GM19043 (cell line): ENCODE measurements around the gene FHL1.
"Not testable (repeated sequence)": the region's sequence is repeated elsewhere in the genome, so short reads cannot be mapped to it uniquely, and the experiment has no call there.

Source experiments
- ATAC-seq: cut with Tn5 transposase; IDR thresholded peaks from one replicate; pipeline ENCODE4 v1.9.1; 2021; ENCODE audit warnings: low read depth; ENCODE audit not compliant: unreplicated experiment

Gene FHL1

DNA sequence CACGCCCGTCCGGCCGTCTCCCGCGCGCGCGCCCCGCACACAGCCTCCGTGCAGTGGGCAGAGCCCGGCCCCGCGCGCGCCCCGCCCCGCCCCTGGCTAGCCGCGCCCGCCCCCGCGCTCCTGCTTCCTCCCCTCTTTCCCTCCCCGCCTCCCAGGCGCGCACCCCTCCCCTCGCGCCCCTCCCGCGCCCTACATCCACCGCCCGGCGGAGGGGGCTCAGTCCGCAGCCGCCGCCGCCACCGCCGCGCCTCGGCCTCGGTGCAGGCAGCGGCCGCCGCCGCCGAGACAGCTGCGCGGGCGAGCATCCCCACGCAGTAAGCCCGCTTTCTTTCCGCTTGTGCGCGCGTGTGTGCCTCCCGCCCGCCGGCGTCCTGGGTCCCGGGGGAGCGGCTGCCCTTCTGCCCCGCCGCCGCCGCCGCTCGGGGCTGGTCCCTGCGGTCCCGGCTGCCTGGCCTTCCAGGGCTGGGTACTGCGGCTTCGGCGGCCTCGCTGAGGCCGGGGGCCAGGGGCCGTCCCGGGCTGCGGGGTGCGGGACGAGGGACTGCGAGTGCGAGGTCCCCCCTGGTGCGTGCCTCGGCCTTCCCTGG is at the start of gene FHL1:
TSS of gene FHL1 (plus strand) at position 219 of the 587 bp plus-strand sequence.
- no peak for ATAC-seq

DNA sequence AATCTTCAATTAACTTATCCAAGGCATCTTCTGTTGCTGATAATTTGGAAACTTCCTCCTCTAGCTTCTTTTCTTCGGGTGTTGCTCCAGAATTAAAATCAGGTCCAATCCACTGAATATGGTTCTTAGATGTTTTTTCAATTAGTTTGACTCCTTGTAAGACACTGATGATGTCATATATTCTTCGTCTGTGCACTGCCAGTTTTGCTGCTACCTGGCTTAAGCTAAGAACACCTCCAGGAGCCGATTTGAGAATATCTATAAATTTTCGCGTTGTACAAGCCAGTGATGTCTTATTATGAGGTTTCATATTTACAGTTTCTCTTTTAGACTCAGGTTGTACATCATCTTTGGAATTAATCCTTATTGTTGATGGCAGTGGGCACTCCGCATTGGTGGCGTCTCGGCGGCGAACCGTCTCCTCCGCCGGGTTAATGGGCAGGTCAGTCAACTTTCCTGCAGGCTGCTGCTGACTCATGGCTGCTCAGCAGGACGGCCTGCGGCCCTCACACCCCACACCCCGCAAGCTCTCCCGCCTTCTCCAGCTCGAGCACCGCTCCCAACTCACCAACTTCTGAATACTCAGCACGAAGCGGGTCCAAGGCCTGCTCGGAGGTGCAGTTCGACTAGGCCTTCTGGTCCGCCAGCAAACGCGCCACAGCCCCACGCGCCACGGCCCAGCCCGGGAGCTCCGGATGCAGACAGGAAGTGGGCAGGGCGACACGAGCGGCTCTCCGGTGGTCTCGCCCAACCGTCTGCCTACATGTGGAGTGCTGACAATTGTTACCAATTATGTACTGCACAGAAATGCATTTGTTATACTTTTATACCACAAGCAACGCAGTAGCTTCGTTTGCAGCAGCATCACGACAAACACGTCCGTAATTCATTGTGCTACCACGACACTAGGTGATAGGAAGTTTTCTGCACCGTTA is 49.2 kb upstream of the FHL1 start:
- no peak for ATAC-seq

DNA sequence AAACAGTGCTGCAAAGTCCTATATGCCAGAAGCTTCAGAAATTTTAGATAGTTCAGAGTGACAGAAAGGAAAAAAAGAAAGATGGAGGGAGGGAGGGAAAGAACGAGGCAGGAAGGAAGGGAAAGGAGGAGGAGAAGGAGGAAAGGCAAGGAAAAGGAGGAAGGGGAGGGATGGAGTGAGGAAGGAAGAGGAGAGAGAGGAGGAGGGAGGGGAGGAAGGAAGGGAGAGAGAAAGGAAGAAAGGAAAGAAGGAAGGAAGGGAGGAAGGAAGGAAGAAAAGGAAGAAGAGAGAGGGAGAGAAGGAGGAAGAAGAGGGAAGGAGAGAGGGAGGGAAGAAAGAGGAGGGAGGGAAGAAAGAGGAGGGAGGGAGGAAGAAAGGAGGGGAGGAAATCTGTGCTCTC is 42.4 kb upstream of the FHL1 start:
- no peak for ATAC-seq

DNA sequence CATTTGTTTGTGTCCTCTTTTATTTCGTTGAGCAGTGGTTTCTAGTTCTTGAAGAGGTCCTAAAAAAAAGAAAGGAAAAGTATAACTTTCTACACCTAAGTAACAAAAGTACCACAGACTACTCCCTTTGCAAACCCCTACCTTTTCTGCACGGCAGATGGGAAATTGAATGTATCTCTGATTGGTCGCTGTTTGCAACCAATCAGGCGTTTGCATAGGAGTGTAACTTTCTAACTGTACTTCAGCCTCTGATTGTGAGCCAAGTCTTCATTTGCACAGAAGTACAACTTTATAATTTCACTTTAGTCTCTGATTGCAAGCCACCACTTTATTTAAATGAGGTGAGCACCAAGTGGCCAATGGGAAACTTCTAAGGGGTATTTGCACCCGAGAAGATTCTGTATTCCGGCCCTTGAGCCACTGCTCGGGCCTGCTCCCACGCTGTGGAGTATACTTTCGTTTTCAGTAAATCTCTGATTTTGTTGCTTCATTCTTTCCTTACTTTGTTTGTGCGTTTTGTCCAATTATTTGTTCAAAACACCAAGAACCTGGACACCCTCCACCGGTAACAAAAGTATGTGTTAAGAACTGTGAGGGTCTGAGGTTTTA is 40.3 kb upstream of the FHL1 start:
- no peak for ATAC-seq

DNA sequence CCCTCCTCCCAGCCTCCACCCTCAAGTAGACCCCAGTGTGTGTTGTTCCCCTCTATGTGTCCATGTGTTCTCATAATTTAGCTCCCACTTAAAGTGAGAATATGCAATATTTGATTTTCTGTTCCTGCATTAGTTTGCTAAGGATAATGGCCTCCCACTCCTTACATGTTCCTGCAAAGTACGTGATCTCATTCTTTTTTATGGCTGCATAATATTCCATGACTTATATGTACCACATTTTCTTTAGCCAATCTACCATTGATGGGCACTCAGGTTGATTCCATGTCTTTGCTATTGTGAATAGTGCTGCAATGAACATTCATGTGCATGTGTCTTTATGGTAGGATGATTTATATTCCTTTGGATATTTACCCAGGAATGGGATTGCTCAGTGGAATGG is 38.4 kb upstream of the FHL1 start:
- ATAC-seq, result not testable (repeated sequence)

DNA sequence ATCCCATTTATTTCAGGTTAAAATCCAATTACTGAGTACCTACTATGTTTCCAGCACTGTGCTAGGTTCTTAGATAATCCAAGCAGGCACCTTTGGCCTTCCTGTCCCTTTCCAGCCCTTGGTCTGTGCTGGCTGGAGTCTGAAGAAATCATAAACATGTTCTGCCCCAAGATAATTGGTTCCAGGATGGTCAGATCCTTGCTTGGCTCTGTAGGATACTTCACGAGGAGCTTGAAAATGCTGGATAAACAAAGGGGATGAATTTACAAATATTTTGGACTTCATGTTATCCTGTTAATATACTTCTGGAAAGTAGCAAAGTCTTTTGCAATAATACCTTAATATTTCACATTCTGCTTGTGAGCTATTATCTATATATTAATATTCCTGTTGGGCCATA is 35.0 kb upstream of the FHL1 start:
- no peak for ATAC-seq

DNA sequence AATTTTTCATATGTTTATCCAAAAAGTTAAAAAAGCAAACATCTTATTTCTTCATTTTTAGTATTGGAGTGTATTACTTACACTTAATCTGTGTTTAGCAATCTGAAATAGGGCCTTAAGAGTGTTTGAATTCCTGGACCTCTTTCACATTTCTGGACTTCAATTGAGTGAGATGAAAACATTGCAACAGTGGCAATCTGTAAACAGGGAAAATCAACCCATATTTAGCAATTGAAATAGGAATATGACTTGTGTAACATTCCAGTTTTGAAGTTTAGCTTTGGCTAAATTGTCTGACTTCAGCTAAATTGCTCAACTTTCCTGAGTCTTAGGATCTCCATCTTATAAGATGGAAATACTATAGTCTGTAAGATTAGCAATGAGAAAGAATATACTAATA is 34.6 kb upstream of the FHL1 start:
- no peak for ATAC-seq

DNA sequence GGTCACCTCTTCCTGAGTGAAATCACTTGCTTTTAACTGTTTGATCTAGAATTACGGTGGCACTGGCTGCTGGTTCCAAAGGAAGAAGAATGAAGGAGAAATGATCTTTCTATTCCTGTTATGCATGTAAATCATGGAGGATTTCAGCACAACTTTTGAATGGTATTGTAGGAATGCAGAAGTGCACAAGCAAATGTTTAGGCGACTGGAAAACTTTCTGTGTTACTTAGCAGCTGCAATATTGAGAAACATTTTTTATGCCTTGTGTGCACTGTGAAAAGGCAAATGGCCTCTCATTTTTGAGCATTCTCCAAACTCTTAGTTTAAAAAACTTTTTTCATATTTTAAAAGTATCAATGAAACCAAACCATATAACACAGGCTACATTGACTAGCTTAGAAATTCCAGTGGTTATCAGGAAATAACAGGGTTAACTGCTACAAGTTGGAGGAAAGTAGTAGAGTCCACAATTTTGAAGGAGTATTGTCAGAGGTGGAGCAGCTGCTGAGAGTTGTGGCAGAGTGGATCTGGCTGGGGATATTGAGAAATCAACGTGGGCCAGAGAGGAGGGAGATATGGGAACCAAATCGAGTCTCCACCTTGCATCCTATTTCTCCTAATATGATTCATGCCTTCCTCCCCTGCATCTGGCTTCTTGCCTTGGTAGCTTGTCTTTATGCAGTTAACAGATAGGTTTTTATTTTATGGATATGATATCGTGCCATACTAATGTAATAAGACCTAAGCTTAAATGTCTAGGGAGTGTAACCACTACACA is 32.0 kb upstream of the FHL1 start:
- ATAC-seq, result no peak

DNA sequence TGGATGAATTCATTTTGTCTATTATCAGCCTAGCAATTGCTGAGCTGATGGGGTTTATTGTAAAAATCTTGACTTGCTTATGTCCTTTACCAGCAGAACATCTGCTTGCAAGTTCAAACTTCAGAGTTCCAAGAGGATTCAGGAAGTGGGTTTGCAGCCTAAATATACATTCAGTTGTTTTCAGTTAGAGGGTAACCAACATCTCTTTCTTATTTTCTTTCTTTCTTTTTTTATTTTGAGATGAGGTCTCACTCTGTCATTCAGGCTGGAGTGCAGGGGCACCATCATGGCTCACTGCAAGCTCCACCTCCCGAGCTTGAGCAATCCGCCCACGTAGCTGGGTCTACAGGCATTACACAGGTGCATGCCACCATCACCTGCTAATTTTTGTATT is 31.4 kb upstream of the FHL1 start:
- no peak for ATAC-seq

DNA sequence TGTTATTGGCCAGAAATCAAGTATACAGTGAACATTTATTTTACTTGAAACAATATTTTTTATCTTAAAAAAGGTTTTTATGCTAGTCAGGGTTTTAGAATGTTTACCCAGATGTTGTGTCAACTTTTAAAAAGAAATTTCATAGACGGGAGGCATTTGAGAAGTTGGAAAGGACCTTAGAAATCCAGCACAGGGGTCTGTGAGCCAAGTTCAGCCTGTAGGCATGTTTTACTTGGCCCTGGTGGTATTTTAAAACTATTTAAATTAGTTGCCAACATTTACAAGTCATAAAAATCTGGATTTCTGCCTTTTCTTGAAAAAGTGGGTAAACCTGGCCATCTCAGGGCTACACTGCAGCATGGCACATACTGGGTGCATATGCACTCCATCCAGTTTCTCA is 25.5 kb upstream of the FHL1 start:
- ATAC-seq, result no peak

DNA sequence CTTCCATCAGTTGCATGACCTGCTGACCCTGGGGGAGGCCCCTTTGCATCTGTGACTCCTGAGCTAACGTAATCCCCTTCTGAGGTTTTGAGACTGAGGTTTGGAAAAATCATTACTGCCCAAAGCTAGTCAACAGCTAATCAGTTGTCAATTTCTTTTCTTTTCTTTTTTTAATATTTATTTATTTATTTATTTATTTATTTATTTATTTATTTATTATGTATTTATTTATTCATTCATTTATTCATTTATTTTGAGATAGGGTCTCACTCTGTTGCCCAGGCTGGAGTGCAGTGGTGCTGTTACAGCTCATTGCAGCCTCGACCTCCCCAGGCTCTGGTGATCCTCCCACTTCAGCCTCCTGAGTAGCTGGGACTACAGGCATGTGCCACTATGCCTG is 25.1 kb upstream of the FHL1 start:
- no peak for ATAC-seq

DNA sequence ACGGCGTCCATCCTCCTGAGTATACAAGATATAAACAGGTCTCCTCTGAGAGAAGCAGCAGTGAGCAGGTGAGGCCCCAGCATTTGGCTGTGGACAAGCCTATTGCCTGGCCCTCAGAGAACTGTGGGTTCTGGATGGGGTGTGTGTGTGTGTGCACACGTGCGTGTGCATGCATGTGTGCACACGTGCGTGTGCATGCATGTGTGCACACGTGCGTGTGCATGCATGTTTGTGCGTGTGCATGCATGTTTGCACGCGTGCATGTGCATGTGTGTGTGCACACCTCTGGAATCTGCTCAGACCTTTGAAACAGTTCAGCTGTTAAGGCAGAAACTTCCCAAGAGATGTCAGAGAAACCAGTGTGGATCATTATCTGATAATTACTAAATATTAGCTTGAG is 22.2 kb upstream of the FHL1 start:
- no peak for ATAC-seq

DNA sequence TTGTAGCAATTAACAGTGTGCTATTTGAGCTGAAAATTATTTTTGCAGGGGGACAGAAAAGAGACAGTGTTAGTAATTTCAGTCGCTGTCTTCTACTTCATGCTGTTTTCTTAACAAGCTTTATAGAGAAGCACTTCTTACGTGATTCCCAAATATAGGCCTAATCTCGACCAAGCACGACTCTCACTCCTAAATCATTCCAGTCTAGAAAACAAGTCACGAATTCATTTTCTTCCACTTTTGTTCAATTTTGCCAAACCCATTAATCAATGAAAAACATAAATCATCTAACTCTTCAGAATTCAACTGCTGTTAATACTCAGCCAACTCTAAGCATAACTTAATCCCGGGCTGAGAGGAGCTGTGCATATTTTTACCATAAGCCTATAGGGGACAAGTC is 21.0 kb upstream of the FHL1 start:
- no peak for ATAC-seq

DNA sequence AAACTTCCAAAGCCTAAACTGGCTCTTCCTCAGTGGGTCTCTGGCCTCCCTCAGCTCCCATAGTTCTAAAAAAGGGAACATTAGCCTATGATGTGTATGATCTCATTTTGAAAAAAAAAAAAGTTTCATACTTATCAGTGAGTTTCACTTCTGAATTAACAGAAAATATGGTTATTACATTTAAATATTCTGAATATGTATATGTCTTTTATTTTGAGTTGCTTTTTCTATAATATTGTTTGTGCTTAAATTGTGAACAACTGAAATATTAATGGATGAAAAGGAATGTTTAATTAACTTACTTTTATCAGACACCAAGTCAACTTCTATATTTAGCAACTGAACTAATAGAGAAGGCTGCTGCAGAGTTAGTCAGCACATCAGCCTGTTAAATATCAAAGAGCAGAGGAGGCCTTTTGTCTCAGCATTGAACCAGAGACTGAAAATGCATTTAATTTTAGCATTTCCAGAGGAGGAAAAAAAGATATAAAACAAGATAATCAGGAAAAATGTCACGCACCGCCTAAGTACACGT is 20.4 kb upstream of the FHL1 start:
- ATAC-seq, result no peak

DNA sequence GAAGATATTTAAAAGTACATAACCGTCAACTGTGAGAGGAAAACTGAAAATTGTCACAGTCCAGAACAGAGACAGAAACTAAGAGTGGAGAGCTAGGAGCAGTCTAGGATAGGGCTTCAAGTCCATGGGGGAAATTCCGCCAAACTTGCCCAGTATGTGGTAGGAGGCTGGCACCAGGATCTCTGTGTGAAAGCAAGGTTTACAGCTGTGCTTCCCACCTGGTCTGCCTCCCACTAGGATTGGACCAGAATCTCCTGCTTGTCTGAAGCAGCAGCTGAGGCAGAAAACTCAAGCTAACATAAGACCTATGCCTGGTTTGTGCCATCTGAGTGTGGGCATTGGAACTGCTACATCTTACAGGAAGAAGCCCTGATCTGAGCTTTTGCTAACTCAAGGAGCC is 18.6 kb upstream of the FHL1 start:
- ATAC-seq, result no peak

DNA sequence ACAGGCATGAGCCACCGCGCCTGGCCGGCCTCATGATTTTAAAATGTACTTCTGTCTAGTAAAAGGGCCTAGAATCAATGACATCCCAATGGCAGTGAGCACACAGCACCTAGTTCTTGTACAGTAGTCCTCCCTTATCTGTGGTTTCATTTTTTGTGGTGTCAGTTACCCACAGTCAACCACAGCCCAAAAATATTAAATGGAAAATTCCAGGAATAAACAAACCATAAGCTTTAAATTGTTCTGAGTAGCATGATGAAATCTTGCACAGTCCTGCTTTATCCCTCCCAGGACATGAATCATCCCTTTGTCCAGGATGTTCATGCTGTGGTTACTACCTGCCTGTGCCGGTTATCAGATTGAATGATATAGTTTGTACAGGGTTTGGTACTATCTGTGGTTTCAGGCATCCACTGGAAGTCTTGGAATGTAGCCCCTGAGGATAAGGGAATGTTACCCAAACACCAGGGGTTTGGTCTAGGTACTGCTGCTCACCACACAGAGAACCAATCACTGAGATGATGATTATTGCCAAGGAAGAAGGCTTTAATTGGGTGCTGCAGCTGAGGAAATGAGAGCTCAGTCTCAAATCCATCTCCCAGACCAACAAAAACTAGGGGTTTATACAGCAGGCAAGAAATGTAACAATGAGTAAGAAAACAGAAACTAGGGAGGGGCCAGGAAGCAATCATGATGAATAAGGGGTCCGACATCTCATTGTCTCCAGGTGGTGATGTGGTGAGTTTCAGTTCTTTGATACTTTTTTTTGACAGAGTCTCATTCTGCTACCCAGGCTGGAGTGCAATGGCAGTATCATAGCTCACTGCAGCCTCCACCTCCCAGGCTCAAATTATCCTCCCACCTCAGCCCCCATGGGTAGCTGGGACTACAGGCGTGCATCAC is 16.2 kb upstream of the FHL1 start:
- ATAC-seq, result no peak

DNA sequence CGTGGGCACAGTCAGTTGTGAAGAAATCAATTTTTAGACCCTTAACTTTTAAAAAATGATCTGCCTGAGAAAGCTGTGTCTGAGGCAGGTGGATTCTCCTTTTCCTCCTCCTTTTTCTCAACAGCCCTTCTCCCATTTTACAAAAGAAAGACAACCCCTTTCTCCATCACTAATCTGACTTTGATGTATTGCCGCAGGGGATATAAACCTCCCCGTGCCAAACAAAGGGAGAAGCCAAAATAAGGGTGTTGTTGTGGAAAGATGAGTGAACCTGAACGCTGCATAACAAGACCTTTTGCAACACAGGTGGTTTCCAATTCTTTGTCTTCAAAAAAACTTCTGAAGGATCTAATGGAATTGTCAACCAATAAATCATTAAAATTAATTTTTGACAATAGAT is 8.4 kb upstream of the FHL1 start:
- ATAC-seq, result no peak

DNA sequence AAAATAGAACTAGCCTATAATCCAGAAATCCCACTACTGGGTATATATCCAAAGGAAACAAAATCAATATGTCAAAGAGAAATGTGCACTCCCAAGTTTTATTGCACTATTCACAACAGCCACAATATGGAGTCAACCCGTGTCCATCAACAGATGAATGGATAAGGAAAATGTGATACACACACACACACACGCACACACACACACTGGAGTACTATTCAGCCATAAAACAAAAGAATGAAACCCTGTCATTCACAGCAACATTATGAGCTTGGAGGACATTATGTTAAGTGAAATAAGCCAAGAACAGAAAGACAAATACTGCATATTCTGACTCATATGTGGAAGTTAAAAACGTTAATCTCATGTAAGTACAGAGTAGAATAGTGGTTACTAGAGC is 5.8 kb upstream of the FHL1 start:
- ATAC-seq, result no peak

DNA sequence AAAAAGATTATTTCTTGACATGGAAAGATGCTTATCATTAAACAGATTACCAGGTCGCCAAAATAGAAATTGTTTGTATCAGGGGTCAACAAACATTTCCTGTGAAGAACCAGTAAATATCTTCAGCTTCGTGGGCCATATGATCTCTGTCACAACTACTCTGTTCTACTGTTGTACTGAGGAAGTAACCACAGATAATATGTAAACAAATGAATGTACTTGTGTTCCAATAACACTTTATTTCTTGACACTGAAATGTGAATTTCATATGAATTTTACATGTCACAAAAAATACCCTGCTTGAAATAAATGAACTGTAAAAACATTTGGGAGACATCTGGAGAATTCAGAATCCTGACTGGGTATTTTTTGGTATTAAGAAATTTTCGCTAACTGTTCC is 4.7 kb upstream of the FHL1 start:
- no peak for ATAC-seq

DNA sequence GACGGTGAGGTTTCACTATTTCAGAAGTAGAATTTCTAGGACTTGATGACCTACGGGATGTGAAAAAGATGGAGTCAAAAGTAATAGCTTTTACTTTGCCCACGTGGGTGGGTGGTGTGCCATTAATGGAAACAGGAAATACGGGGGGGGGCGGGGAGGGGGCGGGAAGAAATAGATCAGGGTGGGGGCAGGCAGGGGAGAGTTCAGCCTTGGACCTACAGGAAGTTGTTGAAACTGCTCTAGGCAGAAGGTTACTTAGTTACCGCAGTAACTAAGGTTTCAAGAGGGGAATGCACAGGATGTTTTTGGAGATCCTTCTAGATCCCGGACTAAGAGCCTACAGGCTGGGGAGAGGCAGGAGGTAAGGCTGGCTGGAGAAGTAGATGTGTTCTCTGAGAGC is 3.6 kb upstream of the FHL1 start:
- no peak for ATAC-seq
